H9 (cell line): ENCODE results near the gene NAT14. TPM values are rescaled to one million over a fixed set of nuclear protein-coding genes. Genes with fewer than 3 reads are reported as not detected.

Source experiments
- DNase-seq: peaks from one replicate; pipeline ENCODE4 v3.0.0-alpha.2; 2017
- H2AFZ ChIP-seq: one replicate; pipeline ENCODE4 v1.6.1; 2013; ENCODE audit warnings: mild to moderate bottlenecking, low read length, control low read depth, moderate library complexity
- H2AK5ac ChIP-seq: 2 replicates; pipeline ENCODE4 v1.6.1; 2013; ENCODE audit warnings: low read length, control low read depth, mixed read lengths; ENCODE audit not compliant: insufficient read length
- H2BK120ac ChIP-seq: one replicate; pipeline ENCODE4 v1.6.1; 2013; ENCODE audit warnings: low read depth, mild to moderate bottlenecking, low read length, control low read depth, inconsistent platforms; ENCODE audit not compliant: poor library complexity, severe bottlenecking
- H2BK12ac ChIP-seq: 2 replicates; pipeline ENCODE4 v1.6.1; 2013; ENCODE audit warnings: low read length, control low read depth, mixed read lengths, low read depth; ENCODE audit not compliant: insufficient read length
- H2BK15ac ChIP-seq: 2 replicates; pipeline ENCODE4 v1.6.1; 2013; ENCODE audit warnings: low read depth, low read length, control low read depth
- H2BK20ac ChIP-seq: one replicate; pipeline ENCODE4 v1.6.1; 2013; ENCODE audit warnings: low read depth, mild to moderate bottlenecking, low read length, control low read depth, inconsistent platforms; ENCODE audit not compliant: poor library complexity, severe bottlenecking
- H2BK5ac ChIP-seq: 2 replicates; pipeline ENCODE4 v1.6.1; 2013; ENCODE audit warnings: low read length, control low read depth, mixed read lengths; ENCODE audit not compliant: insufficient read length
- H3K14ac ChIP-seq: 2 replicates; pipeline ENCODE4 v1.6.1; 2013; ENCODE audit warnings: low read length, control low read depth; ENCODE audit not compliant: insufficient read depth
- H3K18ac ChIP-seq: 2 replicates; pipeline ENCODE4 v1.6.1; 2013; ENCODE audit warnings: low read depth, mild to moderate bottlenecking, mixed read lengths, low read length, control low read depth; ENCODE audit not compliant: insufficient read length
- H3K23ac ChIP-seq: 2 replicates; pipeline ENCODE4 v1.6.1; 2013; ENCODE audit warnings: low read length, control low read depth, mixed read lengths, low read depth; ENCODE audit not compliant: insufficient read length
- H3K23me2 ChIP-seq: 2 replicates; pipeline ENCODE4 v1.6.1; 2013; ENCODE audit warnings: low read depth, mild to moderate bottlenecking, mixed read lengths, low read length, control low read depth; ENCODE audit not compliant: insufficient read length, poor library complexity, severe bottlenecking
- H3K27ac ChIP-seq: 2 replicates; pipeline ENCODE4 v1.5.1; 2013; ENCODE audit warnings: low read length, control low read depth, mixed read lengths, low read depth; ENCODE audit not compliant: insufficient read length
- H3K27me3 ChIP-seq: 2 replicates; pipeline ENCODE4 v1.6.1; 2013; ENCODE audit warnings: low read length, control low read depth, inconsistent platforms; ENCODE audit not compliant: insufficient read depth
- H3K4ac ChIP-seq: 2 replicates; pipeline ENCODE4 v1.6.1; 2013; ENCODE audit warnings: low read depth, mild to moderate bottlenecking, control low read depth, inconsistent platforms, low read length, moderate library complexity
- H3K4me1 ChIP-seq: 2 replicates; pipeline ENCODE4 v1.6.1; 2013; ENCODE audit warnings: low read length, control low read depth, inconsistent platforms; ENCODE audit not compliant: insufficient read depth
- H3K4me2 ChIP-seq: 2 replicates; pipeline ENCODE4 v1.6.1; 2013; ENCODE audit warnings: low read length, control low read depth, mixed read lengths; ENCODE audit not compliant: insufficient read length, insufficient read depth
- H3K56ac ChIP-seq: 2 replicates; pipeline ENCODE4 v1.6.1; 2013; ENCODE audit warnings: low read depth, mild to moderate bottlenecking, mixed read lengths, low read length, control low read depth; ENCODE audit not compliant: insufficient read length
- H3K79me1 ChIP-seq: 2 replicates; pipeline ENCODE4 v1.6.1; 2013; ENCODE audit warnings: low read depth, mild to moderate bottlenecking, moderate library complexity, low read length, control low read depth, inconsistent platforms; ENCODE audit not compliant: insufficient read depth, poor library complexity, severe bottlenecking
- H3K79me2 ChIP-seq: 2 replicates; pipeline ENCODE4 v1.6.1; 2013; ENCODE audit warnings: low read length, control low read depth, inconsistent platforms; ENCODE audit not compliant: insufficient read depth
- H3K9ac ChIP-seq: 2 replicates; pipeline ENCODE4 v1.6.1; 2013; ENCODE audit warnings: low read length, control low read depth, mixed read lengths; ENCODE audit not compliant: insufficient read length; ENCODE audit errors: extremely low read depth
- H3K9me3 ChIP-seq: one replicate; pipeline ENCODE4 v1.6.1; 2013; ENCODE audit warnings: low read depth, low read length, inconsistent platforms; ENCODE audit not compliant: control insufficient read depth
- H3T11ph ChIP-seq: one replicate; pipeline ENCODE4 v1.6.1; 2013; ENCODE audit warnings: mild to moderate bottlenecking, low read length, control low read depth, inconsistent platforms
- H4K20me1 ChIP-seq: one replicate; pipeline ENCODE4 v1.6.1; 2013; ENCODE audit not compliant: control insufficient read depth, insufficient read length, insufficient read depth
- H4K5ac ChIP-seq: 2 replicates; pipeline ENCODE4 v1.6.1; 2013; ENCODE audit warnings: low read depth, mild to moderate bottlenecking, mixed read lengths, low read length, control low read depth; ENCODE audit not compliant: insufficient read length
- H4K8ac ChIP-seq: replicated peaks from 2 replicates; pipeline ENCODE4 v1.6.1; 2013; ENCODE audit warnings: low read length, control low read depth, mixed read lengths, low read depth; ENCODE audit not compliant: insufficient read length
- H4K91ac ChIP-seq: 2 replicates; pipeline ENCODE4 v1.6.1; 2013; ENCODE audit warnings: low read depth, mild to moderate bottlenecking, moderate library complexity, mixed read lengths, low read length, control low read depth; ENCODE audit not compliant: insufficient read length
- H3K27ac Mint-ChIP-seq, 3 experiments: 2 replicates in 2 of 3; 3 replicates in 1 of 3; pipeline ENCODE4 v1.8.0; 2020 to 2021; ENCODE audit warnings: mixed read lengths in 3 of 3, mild to moderate bottlenecking in 1 of 3, moderate library complexity in 1 of 3
- H3K27me3 Mint-ChIP-seq: 2 replicates; pipeline ENCODE4 v1.8.0; 2021; ENCODE audit warnings: low read depth, mild to moderate bottlenecking, moderate library complexity, mixed read lengths
- H3K36me3 Mint-ChIP-seq, 3 experiments: 2 replicates in 2 of 3; 3 replicates in 1 of 3; pipeline ENCODE4 v1.8.0; 2020 to 2021; ENCODE audit warnings: low read depth in 3 of 3, mixed read lengths in 3 of 3; ENCODE audit not compliant: insufficient read depth in 1 of 3
- H3K4me1 Mint-ChIP-seq, 2 experiments: 2 replicates each; pipeline ENCODE4 v1.8.0; 2020; ENCODE audit warnings: mixed read lengths in 2 of 2
- H3K4me3 Mint-ChIP-seq, 2 experiments: 2 replicates in 1 of 2; 3 replicates in 1 of 2; pipeline ENCODE4 v1.8.0; 2020 to 2021; ENCODE audit warnings: mild to moderate bottlenecking in 2 of 2, mixed read lengths in 2 of 2, moderate library complexity in 1 of 2
- H3K9me3 Mint-ChIP-seq, 2 experiments: 2 replicates in 1 of 2; 3 replicates in 1 of 2; pipeline ENCODE4 v1.8.0; 2020; ENCODE audit warnings: mild to moderate bottlenecking in 2 of 2, mixed read lengths in 2 of 2, moderate library complexity in 1 of 2
- WGBS: extraction: QIAGEN DNeasy Blood & Tissue Kit; methylation state at CpG from one replicate; pipeline ENCODE4 v1.1.7; 2013; ENCODE audit warnings: missing lambda C conversion rate, low lambda C conversion rate, mixed read lengths; ENCODE audit not compliant: insufficient read length; ENCODE audit errors: extremely low coverage; 5-methylcytosine and 5-hydroxymethylcytosine counted together
- total RNA-seq: library from RNA; stranded (reverse); gene quantifications from 2 replicates; pipeline ENCODE4 v1.2.1, GENCODE V29; 2021
- TF ChIP-seq, protein P1 (sequence below): fragments of 200-600 bp; sonication (generic); conservative IDR thresholded peaks from 3 replicates; pipeline ENCODE4 v1.8.0; 2021; ENCODE audit warnings: antibody characterized with exemption, mild to moderate bottlenecking

NAT14 gene
- total RNA-seq, 1 experiment from 2014 or later, result 51.2 TPM

- Histone ChIP-seq H3K27me3 (no peaks in the 10 kb centered on the region), H3K14ac (peak within 1 kb of the TSS; percentile 51), H2BK12ac (no peak within 1 kb of the TSS), H3K56ac (no peak within 1 kb of the TSS), H3K4me2 (no peak within 1 kb of the TSS), H4K20me1 (no peaks in the 10 kb centered on the region), H3K23me2 (peaks cover 5% of the 10 kb centered on the region), H3K23ac (no peak within 1 kb of the TSS), H3K79me2 (0 out of 2 replicates have a peak, but pooled peaks cover 3% of the 10 kb centered on the region), H2AFZ (no peak within 1 kb of the TSS), H3K9ac (no peak within 1 kb of the TSS), H2AK5ac (no peak within 1 kb of the TSS), H4K8ac (no peak within 1 kb of the TSS), H3K79me1 (no peaks in the 10 kb centered on the region), H3K4ac (no peak within 1 kb of the TSS), H4K5ac (no peak within 1 kb of the TSS), H3K27ac (no peak within 1 kb of the TSS), H4K91ac (no peak within 1 kb of the TSS), H2BK5ac (no peak within 1 kb of the TSS), H3T11ph (no peak within 1 kb of the TSS), H2BK20ac (no peak within 1 kb of the TSS), H3K9me3 (no peaks in the 10 kb centered on the region), H2BK15ac (no peak within 1 kb of the TSS), H3K18ac (peak within 1 kb of the TSS; percentile 68), H3K4me1 (peaks cover 3% of the 10 kb centered on the region; the same call in 1 of the 2 replicates), H2BK120ac (no peak within 1 kb of the TSS)
- peaks cover 13% of the 10 kb centered on the region for H3K27me3 Mint-ChIP-seq
- peaks cover 0 to 2% (median 0%) of the 10 kb centered on the region in 3 experiments; a peak in 2 of 7 replicates for H3K36me3 Mint-ChIP-seq
- peaks cover 25 to 30% of the 10 kb centered on the region in 2 experiments for H3K4me1 Mint-ChIP-seq
- H3K4me3 Mint-ChIP-seq, result peak within 1 kb of the TSS in 1 of 2 experiments; percentile 42; a peak in 1 of 5 replicates
- no CpG with 5 or more reads among the region's 14 CpGs for WGBS
- peak; percentile 83 for DNase-seq
- TF ChIP-seq, protein P1, sequence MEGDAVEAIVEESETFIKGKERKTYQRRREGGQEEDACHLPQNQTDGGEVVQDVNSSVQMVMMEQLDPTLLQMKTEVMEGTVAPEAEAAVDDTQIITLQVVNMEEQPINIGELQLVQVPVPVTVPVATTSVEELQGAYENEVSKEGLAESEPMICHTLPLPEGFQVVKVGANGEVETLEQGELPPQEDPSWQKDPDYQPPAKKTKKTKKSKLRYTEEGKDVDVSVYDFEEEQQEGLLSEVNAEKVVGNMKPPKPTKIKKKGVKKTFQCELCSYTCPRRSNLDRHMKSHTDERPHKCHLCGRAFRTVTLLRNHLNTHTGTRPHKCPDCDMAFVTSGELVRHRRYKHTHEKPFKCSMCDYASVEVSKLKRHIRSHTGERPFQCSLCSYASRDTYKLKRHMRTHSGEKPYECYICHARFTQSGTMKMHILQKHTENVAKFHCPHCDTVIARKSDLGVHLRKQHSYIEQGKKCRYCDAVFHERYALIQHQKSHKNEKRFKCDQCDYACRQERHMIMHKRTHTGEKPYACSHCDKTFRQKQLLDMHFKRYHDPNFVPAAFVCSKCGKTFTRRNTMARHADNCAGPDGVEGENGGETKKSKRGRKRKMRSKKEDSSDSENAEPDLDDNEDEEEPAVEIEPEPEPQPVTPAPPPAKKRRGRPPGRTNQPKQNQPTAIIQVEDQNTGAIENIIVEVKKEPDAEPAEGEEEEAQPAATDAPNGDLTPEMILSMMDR, result no peak
- peaks cover 0 to 3% of the 10 kb centered on the region in 2 experiments; a peak in 1 of 5 replicates for H3K9me3 Mint-ChIP-seq
- peak within 1 kb of the TSS in 1 of 3 experiments; percentile 86; a peak in 2 of 7 replicates for H3K27ac Mint-ChIP-seq
Observed at GRCh38 chr19:55464662-55465054, 20.3 kb upstream of the NAT14 start, which contains the start of gene C19orf85. TSS of gene C19orf85 (minus strand) at chr19:55464751. CDS start at chr19:55464554, 197 bp downstream.
